ENCODE data around the gene C16orf89.
"Not testable (repeated sequence)": the region's sequence is repeated elsewhere in the genome, so short reads cannot be mapped to it uniquely, and the experiment has no call there.

The C16orf89 gene, protein sequence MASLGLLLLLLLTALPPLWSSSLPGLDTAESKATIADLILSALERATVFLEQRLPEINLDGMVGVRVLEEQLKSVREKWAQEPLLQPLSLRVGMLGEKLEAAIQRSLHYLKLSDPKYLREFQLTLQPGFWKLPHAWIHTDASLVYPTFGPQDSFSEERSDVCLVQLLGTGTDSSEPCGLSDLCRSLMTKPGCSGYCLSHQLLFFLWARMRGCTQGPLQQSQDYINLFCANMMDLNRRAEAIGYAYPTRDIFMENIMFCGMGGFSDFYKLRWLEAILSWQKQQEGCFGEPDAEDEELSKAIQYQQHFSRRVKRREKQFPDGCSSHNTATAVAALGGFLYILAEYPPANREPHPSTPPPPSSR

DNA sequence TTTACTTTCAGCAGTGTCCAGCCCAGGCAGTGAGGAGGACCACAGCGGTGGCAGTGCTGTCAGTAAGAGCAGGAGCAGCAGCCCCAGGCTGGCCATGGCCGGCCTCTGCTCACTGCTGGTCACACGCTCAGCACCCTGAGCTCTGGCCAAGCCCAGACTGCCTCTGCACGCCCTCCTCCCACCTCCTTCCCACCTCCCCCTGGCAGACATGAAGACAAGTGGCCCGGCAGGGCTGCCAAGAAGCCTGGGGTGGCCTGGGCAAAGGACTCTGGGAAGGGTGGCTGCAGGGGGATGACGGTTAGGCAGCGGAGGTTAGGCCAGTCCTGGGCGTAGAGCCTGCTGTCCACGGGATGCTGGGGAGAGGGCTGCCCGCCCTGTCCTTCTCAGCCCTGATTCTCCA is at the start of gene C16orf89:
TSS of gene C16orf89 (minus strand) at position 144 of the 400 bp plus-strand sequence. CDS start at position 96, 48 bp downstream.
- H3K4me3 ChIP-seq (ENCODE audit: low read depth, low read length), result no peak within 1 kb of the TSS

DNA sequence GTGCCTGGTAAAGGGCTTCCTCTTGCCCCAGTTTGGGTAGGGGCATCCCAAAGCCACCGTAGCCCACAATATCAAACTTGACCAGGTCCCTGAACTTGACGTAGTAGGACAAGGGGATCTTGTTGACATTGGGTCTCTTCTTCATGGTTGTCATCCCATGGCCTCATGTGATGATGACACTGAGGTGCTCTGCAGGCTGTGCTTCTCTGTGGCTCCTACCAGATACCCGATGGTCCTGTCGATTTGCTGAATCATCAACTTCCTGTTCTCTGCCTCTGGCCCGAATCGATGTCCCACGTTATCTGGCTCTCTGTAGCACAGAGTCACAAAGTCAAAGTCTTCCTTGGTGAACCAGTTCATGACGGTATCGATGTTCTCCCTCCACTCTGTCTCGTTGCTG is 45.2 kb upstream of the C16orf89 start:
- not testable (repeated sequence) for H3K4me3 ChIP-seq (ENCODE audit: low read depth, low read length)

DNA sequence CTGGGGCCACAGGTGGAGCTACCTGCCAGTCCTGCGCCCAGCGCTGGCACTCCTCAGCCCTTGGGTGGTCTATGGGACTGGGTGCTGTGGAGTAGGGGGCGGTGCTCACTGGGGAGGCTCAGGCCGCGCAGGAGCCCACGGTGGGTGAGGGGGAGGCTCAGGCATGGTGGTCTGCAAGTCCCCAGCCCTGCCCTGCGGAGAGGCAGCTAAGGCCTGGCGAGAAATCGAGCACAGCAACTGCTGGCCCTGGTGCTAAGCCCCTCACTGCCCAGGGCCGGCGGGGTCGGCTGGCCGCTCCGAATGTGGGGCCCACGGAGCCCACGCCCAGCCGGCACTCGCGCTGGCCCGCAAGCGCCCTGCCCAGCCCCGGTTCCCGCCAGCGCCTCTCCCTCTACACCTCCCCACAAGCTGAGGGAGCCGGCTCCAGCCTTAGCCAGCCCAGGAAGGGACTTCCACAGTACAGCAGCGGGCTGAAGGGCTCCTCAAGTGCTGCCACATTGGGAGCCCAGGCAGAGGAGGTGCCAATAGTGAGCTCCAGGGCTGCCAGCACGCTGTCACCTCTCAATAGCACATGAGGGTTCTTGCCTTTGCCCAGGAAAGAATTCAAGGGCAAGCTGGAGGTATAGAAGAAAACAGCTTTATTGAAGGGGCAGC is 42.9 kb upstream of the C16orf89 start:
- no peak overlapping the region for H3K4me3 ChIP-seq (ENCODE audit: low read depth, low read length)

DNA sequence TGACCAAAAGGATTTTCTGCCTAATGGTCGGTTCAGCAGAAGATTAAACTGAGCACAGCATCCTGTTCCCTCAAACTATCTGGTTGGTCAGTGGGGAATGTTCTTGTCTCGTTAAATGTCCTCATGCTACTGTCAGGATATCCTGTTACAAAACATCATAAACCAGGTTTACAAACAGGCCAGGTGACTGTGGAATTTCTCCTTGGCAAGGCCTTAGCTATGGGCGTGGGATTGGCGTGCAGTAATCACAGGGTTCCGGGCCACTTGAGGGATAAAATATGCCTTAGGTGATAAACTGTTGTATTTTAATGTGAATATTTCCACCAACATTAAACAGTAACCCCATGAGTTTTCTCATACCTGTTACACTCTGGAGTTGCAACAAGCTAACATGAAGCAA is 39.3 kb upstream of the C16orf89 start:
- not testable (repeated sequence) for H3K4me3 ChIP-seq (ENCODE audit: low read depth, low read length)

DNA sequence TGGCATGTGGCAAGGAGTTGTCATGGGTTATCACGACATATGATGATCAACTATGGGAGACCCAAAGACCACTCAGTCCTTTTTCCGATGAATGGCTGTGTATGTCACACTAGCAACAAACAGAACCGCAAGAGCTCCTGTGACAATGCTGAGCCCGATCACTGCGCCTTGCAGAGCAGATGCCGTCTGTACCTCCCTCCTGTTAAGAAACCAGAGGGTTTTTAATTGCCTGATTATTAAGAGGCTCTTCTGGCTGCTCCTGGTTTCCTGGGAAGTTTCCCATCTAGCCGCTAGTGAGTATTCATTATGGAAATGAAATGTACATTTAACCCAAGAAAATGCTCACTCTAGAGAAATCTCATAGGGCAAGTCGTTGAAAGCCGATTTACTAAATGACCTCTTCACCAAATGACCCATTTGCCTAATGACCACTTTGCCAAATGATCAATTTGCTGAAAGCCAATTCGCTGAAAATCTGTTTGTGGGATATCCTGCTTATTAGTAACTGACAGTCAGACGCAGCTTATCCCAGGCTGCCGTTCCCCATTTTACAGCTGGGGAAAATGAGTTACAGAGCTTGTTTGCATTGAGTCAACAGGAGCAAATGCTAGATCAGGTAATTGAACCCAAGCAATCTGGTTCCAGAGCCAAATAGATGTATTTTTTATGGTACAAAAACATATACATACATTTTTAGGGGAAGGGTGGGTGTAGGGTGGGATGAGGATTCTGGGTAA is 37.7 kb upstream of the C16orf89 start:
- not testable (repeated sequence) for H3K4me3 ChIP-seq (ENCODE audit: low read depth, low read length)

DNA sequence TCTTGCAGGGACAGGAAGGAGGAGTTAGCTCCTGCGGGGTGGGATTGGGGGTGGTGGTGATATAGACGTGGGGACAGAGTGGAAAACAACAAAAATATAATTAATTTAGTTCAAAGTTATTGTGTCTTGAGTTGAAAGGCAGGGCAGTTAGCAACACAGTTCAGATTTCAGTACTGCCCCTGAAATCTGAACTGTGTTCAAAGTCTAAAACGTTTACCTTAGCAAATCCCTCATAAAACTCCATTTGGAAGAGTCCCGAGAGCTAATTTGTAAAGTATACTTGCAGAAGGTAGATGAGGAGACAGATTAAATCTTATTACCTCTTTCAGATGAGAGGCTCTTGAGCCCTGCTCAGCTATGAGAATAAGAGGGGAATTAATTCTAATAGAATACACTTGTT is 33.4 kb upstream of the C16orf89 start:
- not testable (repeated sequence) for H3K4me3 ChIP-seq (ENCODE audit: low read depth, low read length)

DNA sequence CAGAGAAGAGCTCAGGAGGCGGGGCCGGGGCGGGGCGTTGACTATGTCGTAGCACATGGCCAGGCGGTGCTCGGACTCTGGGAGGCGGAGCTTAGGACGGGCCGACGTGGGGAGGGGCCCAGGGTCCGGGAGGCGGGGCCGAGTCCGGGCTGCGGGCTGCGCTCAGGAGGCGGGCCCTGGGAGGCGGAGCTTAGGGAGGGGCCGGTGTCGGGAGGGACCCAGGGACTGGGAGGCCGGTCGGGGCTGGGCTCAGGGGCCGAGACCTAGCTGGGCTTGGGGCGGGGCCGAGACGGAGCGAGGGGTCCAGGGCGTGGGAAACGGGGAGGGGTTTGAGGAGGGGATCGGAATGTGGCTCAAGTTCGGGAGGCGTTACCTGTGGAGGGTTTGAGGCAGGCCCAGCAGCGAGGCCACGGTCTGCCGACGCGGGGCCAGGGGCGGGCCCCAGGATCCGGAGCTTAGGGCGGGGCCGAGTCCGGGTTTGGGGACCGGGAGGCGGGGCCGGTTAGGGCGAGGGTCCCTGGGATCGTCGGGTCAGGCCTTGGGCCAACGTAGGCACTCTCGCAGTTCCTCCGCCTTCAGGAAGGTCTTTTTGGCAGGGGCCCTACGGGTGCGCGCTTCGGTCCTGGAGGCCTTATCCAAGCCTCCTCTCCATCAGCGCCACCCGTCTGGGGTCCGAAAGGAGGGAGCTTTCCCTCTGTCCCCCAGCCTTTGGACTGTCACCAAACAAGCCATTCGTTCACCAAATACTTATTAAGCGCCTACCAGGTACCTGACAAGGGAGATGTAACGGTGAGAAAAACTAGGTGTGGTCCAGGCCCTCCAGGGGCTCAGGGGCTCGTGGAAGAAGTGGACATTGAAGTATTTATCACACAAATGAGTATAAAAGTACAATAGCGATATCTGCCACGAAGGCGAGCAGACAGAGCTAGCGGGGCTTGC is 32.7 kb upstream of the C16orf89 start:
- H3K4me3 ChIP-seq (ENCODE audit: low read depth, low read length), result peak overlapping the region; percentile 39

DNA sequence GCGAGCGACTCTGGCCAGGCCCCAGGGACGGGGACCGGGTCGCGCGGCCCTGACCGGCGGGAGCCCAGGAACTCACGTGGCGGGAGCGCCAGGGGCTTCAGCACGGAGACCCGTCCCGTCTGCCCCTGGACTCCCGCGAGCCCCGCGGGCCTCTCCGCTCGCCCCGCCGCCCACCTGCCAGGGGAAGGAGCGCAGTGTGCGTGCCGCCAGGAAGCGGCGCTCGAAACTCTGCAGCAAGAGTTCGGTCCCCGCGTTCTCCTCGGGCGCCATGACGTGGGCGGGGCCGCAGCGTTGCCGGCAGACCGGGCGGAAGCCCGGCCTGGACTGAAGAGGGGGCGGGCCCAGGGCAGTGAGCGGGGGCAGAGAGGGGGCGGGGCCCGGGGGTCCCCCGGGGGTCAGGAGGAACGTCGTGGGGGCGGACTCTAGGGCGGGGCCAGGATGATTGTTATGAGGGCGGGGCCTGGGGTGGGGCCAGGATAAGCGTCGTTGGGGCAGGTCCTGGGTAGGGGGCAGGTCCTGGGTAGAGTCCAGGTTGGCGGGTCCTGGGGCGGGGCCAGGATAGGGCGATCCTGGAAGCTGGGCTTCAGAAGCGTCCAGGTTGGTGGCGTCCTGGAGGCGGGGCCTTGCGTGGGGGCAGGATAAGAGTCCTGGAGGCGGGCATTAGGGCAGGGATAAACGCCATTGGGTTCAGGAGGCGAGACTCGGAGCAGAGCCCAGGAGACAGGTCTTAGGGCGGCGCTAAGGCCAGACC is 31.9 kb upstream of the C16orf89 start, which contains the start of gene EEF2KMT:
TSS of gene EEF2KMT (minus strand) at position 326 of the 751 bp plus-strand sequence. CDS start at position 270, 56 bp downstream.
- peak within 1 kb of the TSS; percentile 71 for H3K4me3 ChIP-seq (ENCODE audit: low read depth, low read length)

DNA sequence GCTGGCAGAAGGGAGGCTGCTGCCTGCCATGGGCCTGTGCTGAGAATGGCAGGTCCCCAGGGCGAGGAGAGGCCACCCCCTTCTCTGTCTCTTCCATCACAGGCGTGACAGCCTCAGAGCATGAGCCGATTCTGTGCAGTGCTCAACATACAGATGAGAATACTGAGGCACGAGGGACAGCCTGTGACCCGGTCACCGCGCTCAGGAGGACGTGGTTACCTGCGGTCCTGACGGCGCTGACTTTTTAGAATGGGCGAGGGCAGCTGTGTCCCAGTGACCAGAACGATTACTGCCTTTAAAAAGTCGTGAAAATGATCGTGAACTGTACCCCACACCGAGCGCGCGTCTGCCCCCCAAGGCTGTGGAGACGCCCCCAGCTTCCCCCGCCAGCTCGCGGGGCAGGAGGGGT is 31.3 kb upstream of the C16orf89 start:
- peak overlapping the region; percentile 71 for H3K4me3 ChIP-seq (ENCODE audit: low read depth, low read length)

DNA sequence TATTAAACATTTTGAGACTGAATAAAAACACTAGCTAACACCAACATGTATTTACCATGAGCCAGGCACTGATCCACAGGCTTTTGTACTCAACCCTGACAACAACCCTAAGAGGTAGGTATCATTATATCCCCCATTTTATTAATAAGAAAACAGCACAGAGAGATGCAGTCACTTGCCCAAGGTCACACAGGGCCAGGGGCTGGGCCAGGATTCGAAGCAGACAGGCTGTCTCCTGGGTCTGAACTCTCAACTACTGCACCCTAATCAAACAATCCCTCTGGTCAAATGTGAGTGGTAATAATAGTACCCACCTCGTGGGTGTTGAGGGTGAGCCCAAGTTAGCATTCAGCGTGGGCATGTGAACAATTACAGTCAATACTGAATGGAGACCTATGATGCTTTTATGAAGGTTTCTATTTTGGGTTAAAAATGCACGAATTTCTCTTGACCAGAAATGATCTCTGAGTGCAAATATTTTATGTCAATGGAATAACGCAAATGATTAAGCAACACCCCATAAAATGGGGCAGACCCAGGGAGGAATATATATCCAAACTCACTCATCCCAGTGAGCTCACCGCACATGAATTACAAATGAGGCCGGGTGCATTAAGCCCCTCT is 30.8 kb upstream of the C16orf89 start:
- H3K4me3 ChIP-seq (ENCODE audit: low read depth, low read length), result peak overlapping the region; percentile 71

DNA sequence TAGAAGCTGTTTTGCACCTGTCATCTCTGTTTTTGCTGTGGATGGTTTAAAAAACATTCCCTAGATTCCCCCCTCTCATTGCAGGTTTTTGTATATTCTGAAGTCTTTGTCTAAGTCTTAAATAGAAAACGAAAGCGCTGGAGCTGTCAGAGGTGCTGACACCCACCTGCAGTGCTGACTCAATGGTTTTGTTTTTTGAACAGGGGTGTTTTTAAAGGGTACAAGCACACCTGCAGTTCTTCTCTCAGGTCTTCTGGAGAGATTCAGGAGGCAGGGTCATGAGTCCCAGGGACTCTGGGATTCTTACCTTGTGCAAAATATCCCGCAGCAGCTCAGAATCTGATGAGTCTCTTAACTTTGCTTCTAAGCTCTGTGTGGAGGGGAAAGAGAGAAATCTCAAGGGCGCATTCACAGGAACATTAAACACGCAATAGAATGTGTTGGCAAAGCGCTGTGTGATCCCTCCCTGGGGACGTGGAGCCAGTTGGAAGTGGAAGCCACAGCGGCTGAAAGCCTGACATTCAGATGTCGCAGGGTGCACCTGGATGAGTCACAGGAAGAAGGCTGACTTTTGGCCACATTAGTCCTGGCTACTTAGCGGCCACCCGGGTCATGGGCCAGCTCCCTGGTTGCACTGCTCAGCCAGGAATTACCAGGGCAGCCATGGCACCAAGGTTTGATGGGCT is 29.5 kb upstream of the C16orf89 start:
- H3K4me3 ChIP-seq (ENCODE audit: low read depth, low read length), result not testable (repeated sequence)

DNA sequence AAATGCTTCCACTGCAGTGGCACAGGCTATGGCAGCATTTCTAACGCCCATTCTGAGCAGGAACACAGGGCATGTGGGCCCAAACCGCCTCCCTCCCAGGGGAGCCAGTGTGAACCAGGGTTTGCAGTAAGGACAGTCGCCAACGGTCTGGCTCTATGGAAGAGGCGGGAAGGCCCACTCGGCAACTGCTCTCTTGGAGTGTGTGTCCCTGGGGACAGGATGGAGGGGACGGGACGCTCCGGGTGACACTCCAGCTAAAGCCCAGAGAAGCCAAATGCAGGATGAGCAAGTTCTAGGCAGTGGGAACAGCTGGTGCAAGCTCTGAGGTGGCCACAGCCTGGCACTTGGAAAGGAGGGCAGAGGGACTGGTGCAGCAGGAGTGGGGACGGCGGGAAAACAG is 28.0 kb upstream of the C16orf89 start:
- H3K4me3 ChIP-seq (ENCODE audit: low read depth, low read length), result not testable (repeated sequence)

DNA sequence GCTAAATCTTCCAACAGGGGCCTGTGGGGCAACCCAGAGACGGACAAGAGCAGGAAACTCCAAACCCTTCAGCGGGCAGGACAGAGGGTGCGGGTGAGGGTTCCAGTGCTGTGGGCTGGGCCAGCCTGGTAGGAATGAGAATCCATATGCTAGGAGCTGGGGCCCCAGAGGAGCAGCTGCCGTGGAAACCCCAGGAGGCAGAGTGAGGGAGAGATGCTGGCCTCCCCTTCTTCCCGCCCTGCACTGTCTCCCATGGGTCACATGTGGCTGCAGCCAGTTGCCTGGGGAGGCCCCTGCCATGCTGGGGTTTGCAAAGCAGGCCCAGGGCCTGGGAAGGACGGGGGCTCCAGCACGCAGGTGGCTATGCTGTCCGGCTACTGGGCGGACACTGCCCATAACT is 27.3 kb upstream of the C16orf89 start:
- H3K4me3 ChIP-seq (ENCODE audit: low read depth, low read length), result not testable (repeated sequence)

DNA sequence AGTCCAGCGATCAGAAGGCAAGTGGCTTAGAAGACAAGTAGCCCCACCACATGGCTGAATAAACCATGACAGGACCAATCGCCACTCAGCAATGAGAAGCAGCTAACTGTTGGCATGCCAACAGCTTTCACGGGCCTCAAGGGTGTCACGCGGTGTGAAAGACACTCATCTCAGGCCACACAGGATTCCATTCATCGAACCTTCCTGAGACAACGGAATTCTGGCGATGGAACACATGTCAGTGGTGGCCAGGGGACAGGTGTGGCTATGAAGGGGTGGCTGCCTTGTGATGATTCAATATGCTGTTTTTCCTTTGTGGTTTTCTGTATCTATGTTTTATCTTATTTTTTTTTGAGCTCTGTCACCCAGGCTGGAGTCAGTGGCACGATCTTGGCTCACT is 24.8 kb upstream of the C16orf89 start:
- H3K4me3 ChIP-seq (ENCODE audit: low read depth, low read length), result not testable (repeated sequence)

DNA sequence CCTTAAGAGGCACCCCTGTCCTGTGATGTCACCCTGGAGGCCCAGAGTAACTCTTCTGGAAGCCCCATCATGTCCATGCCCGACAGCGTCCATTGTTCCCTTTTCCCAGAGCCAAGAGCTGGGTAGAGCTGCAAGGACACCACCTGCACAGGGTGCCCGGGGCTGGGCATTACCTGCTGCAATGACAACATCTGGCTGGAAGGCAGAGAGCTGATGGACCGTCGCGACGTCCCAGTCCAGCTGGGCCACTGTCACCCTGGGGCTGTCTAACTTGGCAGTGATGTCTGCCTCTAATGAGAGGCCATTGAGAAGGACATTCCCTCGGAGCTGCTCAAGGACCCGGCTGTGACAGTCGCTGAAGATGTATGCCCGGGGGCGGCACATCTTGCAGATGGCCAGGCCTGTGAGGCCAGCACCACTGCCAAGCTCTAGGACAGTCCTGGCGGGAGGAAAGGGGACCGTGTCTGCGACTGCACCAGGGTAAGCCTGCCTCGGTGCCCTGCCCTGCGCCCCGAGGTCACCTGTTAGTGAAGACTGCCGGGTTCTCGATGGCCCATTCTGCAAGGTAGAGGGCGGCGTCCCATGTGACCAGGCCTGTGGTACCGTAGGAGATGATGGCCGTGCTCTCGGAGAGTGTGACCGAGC is 24.3 kb upstream of the C16orf89 start:
- not testable (repeated sequence) for H3K4me3 ChIP-seq (ENCODE audit: low read depth, low read length)

DNA sequence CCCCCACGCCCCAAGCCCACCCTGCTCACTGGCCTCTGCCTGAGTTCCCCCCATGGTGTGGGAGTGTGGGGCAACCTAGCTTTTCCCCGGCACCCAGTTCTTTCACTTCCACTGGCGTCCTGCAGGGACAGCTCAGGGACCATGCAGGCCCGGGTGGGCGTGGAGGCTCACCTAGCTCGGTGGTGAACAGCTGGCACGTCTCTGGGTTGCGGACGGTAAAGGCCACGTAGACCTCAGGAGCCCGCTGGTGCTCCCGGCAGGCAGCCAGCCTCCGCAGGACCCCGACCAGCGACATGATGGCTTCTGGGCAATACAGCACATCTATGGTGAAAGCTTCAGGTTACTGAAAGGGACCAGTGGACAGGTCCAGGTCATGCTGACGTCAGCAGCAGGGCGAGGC is 23.2 kb upstream of the C16orf89 start:
- H3K4me3 ChIP-seq (ENCODE audit: low read depth, low read length), result not testable (repeated sequence)

DNA sequence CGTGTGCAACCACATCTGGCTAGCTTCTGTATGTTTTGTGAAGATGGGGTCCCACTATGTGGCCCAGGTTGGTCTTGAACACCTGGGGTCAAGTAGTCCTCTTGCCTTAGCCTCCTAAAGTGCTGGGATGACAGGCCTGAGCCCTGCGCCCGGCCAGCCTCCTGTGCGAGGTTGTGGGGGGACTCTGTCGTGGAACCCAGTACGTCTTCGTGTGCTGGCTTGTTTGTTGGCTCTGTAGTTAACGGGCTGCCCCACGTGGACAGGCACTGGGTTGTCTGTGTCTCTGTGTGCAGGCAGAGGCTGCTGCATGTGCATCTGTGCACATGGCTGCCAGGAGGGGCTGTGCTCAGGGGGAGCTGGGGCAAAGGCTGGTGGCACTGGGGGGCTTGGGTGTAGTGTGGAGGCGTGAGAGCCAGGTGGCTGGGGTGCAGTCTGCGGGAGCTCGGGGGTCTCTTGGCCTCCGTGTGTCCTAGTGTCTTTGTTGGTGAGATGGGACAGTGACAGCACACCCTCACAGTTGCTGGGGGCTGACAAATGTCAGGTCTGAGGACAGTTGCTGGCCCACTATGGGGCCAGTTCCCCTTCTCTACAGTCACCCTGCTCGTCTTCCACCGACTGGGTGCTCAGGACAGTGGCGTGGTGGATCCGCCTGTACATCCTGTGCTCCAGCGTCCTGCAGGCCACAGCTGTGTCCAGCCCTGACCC is 22.5 kb upstream of the C16orf89 start:
- H3K4me3 ChIP-seq (ENCODE audit: low read depth, low read length), result not testable (repeated sequence)

DNA sequence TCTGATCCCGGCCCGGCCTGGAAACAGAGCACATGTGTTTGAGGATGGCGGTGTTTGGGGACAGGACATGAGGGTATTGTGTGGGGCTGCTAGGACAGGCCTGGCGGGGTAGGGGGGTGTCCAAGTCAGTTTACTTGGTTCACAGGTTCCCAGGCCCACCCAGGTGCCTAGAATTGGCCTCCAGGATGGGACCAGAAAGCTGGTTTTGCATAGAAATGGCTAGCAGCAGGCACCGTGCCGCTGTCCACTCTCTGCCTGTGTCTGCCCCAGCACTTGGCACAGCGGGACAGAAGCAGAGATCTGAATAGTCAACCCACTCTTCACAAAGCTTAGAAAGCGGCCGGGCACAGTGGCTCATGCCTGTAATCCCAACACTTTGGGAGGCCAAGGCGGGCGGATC is 20.0 kb upstream of the C16orf89 start:
- not testable (repeated sequence) for H3K4me3 ChIP-seq (ENCODE audit: low read depth, low read length)

Measured in iPS-11a (cell line).